ENCODE results near the gene FOCAD.

The FOCAD gene

DNA sequence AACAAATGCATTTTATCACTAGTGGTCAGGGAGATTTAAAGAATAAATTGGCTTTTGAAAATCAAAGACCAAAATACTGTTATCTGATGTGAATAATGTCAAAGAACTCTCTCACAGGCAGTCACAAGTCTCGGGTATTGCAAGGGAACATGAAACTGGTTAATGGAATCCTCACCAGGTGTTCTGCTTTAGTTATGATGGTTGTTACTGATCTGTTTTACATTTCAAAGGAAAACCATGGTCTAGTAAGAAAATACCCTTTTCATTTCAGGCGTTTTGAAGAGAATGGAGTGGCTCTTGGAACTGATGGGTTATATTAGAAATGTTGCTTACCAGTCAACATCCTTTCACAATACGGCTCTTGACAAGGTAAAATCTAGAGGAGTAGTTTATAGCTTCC, 304.0 kb downstream of the FOCAD start:
- H3K9me2 ChIP-seq (replicated peaks; ENCODE audit: control insufficient read depth, low read length) = no peaks in the 10 kb centered on the region
- H3K4me1 ChIP-seq (ENCODE audit: control insufficient read depth, low read length) = peaks cover 48% of the 10 kb centered on the region
- H3K4me3 ChIP-seq (ENCODE audit: low read length) = no peak overlapping the region
- H3K27ac ChIP-seq (ENCODE audit: low read depth, low read length) = no peak overlapping the region
- H3F3A ChIP-seq (ENCODE audit: control insufficient read depth, insufficient read depth) = no peaks in the 10 kb centered on the region
- no peaks in the 10 kb centered on the region for H3K79me2 ChIP-seq (ENCODE audit: control insufficient read depth, low read length)
- TF ChIP-seq, protein P1, sequence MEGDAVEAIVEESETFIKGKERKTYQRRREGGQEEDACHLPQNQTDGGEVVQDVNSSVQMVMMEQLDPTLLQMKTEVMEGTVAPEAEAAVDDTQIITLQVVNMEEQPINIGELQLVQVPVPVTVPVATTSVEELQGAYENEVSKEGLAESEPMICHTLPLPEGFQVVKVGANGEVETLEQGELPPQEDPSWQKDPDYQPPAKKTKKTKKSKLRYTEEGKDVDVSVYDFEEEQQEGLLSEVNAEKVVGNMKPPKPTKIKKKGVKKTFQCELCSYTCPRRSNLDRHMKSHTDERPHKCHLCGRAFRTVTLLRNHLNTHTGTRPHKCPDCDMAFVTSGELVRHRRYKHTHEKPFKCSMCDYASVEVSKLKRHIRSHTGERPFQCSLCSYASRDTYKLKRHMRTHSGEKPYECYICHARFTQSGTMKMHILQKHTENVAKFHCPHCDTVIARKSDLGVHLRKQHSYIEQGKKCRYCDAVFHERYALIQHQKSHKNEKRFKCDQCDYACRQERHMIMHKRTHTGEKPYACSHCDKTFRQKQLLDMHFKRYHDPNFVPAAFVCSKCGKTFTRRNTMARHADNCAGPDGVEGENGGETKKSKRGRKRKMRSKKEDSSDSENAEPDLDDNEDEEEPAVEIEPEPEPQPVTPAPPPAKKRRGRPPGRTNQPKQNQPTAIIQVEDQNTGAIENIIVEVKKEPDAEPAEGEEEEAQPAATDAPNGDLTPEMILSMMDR (IDR thresholded peaks at IDR 0.05; ENCODE audit: low read depth, low read length, poor library complexity, severe bottlenecking) = no peak
- no peak for TF ChIP-seq EZH2phosphoT487 (IDR thresholded peaks at IDR 0.05; ENCODE audit: borderline replicate concordance, low read length)
- no peak overlapping the region for H3K4me2 ChIP-seq (ENCODE audit: low read length)
- no peaks in the 10 kb centered on the region for H3K36me3 ChIP-seq (ENCODE audit: control insufficient read depth, low read length)
- H4K20me1 ChIP-seq (ENCODE audit: control insufficient read depth, insufficient read depth, low read depth, low read length) = no peaks in the 10 kb centered on the region
- H3K27me3 ChIP-seq (ENCODE audit: control insufficient read depth, low read length) = no peaks in the 10 kb centered on the region
- H3K9me3 ChIP-seq (ENCODE audit: control insufficient read depth, insufficient read depth, low read length) = no peaks in the 10 kb centered on the region

DNA sequence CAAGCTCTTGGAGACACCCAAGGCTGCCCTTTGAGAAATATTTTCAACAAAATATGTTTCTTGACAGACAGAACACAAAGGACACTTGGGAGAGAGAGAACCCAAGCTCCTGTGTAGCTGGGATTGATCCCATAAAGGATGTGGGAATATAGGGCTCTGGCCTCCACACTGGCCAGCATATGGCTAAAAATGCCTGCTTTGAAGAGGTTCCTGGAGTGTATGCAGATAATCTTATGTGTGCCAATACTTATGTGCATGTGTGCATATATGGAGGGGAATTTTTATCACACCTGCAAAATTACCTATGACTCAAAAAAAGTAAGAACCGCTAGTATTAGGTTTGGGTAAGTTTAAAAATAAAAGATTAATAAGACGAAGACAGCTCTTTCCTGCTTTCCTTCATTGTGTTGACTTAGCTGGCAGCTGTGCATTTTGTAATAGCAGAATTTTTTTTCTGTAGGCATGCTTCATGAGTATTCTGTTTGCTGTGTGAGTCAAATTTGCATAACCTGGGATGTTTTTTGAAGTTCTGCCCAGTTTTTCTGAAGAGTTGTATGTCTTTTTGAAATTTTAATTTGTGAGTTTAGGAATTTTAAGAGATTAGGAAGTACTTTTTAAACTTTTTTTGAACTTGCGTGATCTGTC, 304.7 kb downstream of the FOCAD start:
- TF ChIP-seq, protein P1 (IDR thresholded peaks at IDR 0.05; ENCODE audit: low read depth, low read length, poor library complexity, severe bottlenecking) = no peak
- TF ChIP-seq EZH2phosphoT487 (IDR thresholded peaks at IDR 0.05; ENCODE audit: borderline replicate concordance, low read length) = no peak
- Histone ChIP-seq H3K4me2 (ENCODE audit: low read length) (no peak overlapping the region), H3K4me1 (ENCODE audit: control insufficient read depth, low read length) (peaks cover 48% of the 10 kb centered on the region), H3K79me2 (ENCODE audit: control insufficient read depth, low read length) (no peaks in the 10 kb centered on the region), H3K4me3 (ENCODE audit: low read length) (no peak overlapping the region), H4K20me1 (ENCODE audit: control insufficient read depth, insufficient read depth, low read depth, low read length) (no peaks in the 10 kb centered on the region), H3K9me3 (ENCODE audit: control insufficient read depth, insufficient read depth, low read length) (no peaks in the 10 kb centered on the region), H3K27ac (ENCODE audit: low read depth, low read length) (no peak overlapping the region), H3F3A (ENCODE audit: control insufficient read depth, insufficient read depth) (no peaks in the 10 kb centered on the region), H3K9me2 (replicated peaks; ENCODE audit: control insufficient read depth, low read length) (no peaks in the 10 kb centered on the region), H3K27me3 (ENCODE audit: control insufficient read depth, low read length) (no peaks in the 10 kb centered on the region), H3K36me3 (ENCODE audit: control insufficient read depth, low read length) (no peaks in the 10 kb centered on the region)

DNA sequence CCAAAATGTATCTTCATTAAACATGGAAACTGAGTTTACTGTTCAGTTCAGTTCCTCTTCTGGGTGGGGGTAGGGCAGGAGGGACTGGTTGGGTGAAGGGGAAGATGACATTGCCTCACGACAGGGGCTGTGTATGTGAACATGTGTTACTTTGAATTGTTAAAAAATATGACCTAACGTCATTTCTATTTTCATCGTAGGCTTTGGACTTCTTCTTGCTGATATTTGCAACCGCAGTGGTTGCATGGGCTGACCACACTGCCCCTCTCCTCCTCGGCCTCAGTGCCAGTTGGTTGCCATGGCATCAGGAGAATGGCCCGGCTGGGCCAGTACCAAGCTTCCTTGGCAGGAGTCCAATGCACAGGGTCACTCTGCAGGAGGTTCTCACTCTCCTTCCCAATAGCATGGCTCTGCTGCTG, 305.9 kb downstream of the FOCAD start:
- Histone ChIP-seq H3F3A (ENCODE audit: control insufficient read depth, insufficient read depth) (no peaks in the 10 kb centered on the region), H3K79me2 (ENCODE audit: control insufficient read depth, low read length) (no peaks in the 10 kb centered on the region), H3K27ac (ENCODE audit: low read depth, low read length) (no peak overlapping the region), H4K20me1 (ENCODE audit: control insufficient read depth, insufficient read depth, low read depth, low read length) (no peaks in the 10 kb centered on the region), H3K36me3 (ENCODE audit: control insufficient read depth, low read length) (no peaks in the 10 kb centered on the region), H3K9me3 (ENCODE audit: control insufficient read depth, insufficient read depth, low read length) (no peaks in the 10 kb centered on the region), H3K9me2 (replicated peaks; ENCODE audit: control insufficient read depth, low read length) (no peaks in the 10 kb centered on the region), H3K4me2 (ENCODE audit: low read length) (no peak overlapping the region), H3K4me3 (ENCODE audit: low read length) (no peak overlapping the region), H3K27me3 (ENCODE audit: control insufficient read depth, low read length) (no peaks in the 10 kb centered on the region), H3K4me1 (ENCODE audit: control insufficient read depth, low read length) (peaks cover 56% of the 10 kb centered on the region)
- no peak for TF ChIP-seq EZH2phosphoT487 (IDR thresholded peaks at IDR 0.05; ENCODE audit: borderline replicate concordance, low read length)
- TF ChIP-seq, protein P1 (IDR thresholded peaks at IDR 0.05; ENCODE audit: low read depth, low read length, poor library complexity, severe bottlenecking) = no peak

Data from DOHH2 (cell line).